Mesothelial cell of epicardium (in vitro differentiated cells): Measurements from ENCODE around the gene JPH3. TPM values are rescaled to one million over a fixed set of nuclear protein-coding genes. Genes with fewer than 3 reads are reported as not detected.

Source experiments
- DNase-seq, 2 experiments: peaks; one replicate each; pipeline ENCODE4 v3.0.0; 2021; ENCODE audit warnings: low spot score in 2 of 2; ENCODE audit not compliant: unreplicated experiment in 2 of 2
- H3K27ac Mint-ChIP-seq: 2 replicates; pipeline ENCODE4 v1.8.0; 2021; ENCODE audit warnings: mixed read lengths
- H3K27me3 Mint-ChIP-seq: 2 replicates; pipeline ENCODE4 v1.8.0; 2021; ENCODE audit warnings: low read depth, mixed read lengths
- H3K36me3 Mint-ChIP-seq: 2 replicates; pipeline ENCODE4 v1.8.0; 2021; ENCODE audit warnings: mixed read lengths
- H3K4me1 Mint-ChIP-seq: 2 replicates; pipeline ENCODE4 v1.8.0; 2021; ENCODE audit warnings: mixed read lengths
- H3K4me3 Mint-ChIP-seq: 2 replicates; pipeline ENCODE4 v1.8.0; 2021; ENCODE audit warnings: mild to moderate bottlenecking, moderate library complexity, mixed read lengths
- H3K9me3 Mint-ChIP-seq: 2 replicates; pipeline ENCODE4 v1.8.0; 2021; ENCODE audit warnings: mixed read lengths
- CTCF ChIP-seq: fragments of 200-600 bp; sonication (generic); IDR thresholded peaks from one replicate; pipeline ENCODE4 v1.5.0; 2021; ENCODE audit warnings: antibody characterized with exemption; ENCODE audit not compliant: unreplicated experiment
- total RNA-seq: library from RNA; stranded (reverse); gene quantifications from 3 replicates; pipeline ENCODE4 v1.2.1, GENCODE V29; 2021

The JPH3 gene
- total RNA-seq, 1 donor from 2014 or later: 16.8 TPM

- no peak overlapping the region for H3K4me3 Mint-ChIP-seq
- no peak for DNase-seq
- H3K27me3 Mint-ChIP-seq: no peaks in the 10 kb centered on the region
- no peaks in the 10 kb centered on the region for H3K36me3 Mint-ChIP-seq
- no peaks in the 10 kb centered on the region for H3K4me1 Mint-ChIP-seq
- TF ChIP-seq CTCF: no peak
- no peaks in the 10 kb centered on the region for H3K9me3 Mint-ChIP-seq
- no peak overlapping the region for H3K27ac Mint-ChIP-seq
Measured at GRCh38 chr16:87563022-87563421, 39.3 kb upstream of the JPH3 start.

- Mint-ChIP-seq H3K36me3 (no peaks in the 10 kb centered on the region), H3K27me3 (no peaks in the 10 kb centered on the region), H3K9me3 (no peaks in the 10 kb centered on the region), H3K27ac (no peak overlapping the region), H3K4me3 (no peak overlapping the region), H3K4me1 (no peaks in the 10 kb centered on the region)
- no peak for TF ChIP-seq CTCF
- no peak for DNase-seq
Measured at GRCh38 chr16:87563714-87564523, 38.4 kb upstream of the JPH3 start.

- H3K4me3 Mint-ChIP-seq: no peak overlapping the region
- H3K9me3 Mint-ChIP-seq: no peaks in the 10 kb centered on the region
- no peaks in the 10 kb centered on the region for H3K4me1 Mint-ChIP-seq
- H3K27ac Mint-ChIP-seq: no peak overlapping the region
- no peaks in the 10 kb centered on the region for H3K36me3 Mint-ChIP-seq
- no peak for DNase-seq
- TF ChIP-seq CTCF: no peak
- H3K27me3 Mint-ChIP-seq: no peaks in the 10 kb centered on the region
Measured at GRCh38 chr16:87564524-87564778, 37.9 kb upstream of the JPH3 start.

GRCh38 chr16:87569601-87570571, 32.4 kb upstream of the JPH3 start:
- Mint-ChIP-seq H3K9me3 (no peaks in the 10 kb centered on the region), H3K27me3 (peaks cover 2% of the 10 kb centered on the region), H3K27ac (no peak overlapping the region), H3K4me1 (peaks cover 14% of the 10 kb centered on the region), H3K36me3 (no peaks in the 10 kb centered on the region), H3K4me3 (no peak overlapping the region)
- TF ChIP-seq CTCF: no peak
- DNase-seq: no peak

GRCh38 chr16:87570572-87570937, 31.8 kb upstream of the JPH3 start:
- H3K4me3 Mint-ChIP-seq: no peak overlapping the region

More at GRCh38 chr16:87570572-87570937, 31.8 kb upstream of the JPH3 start:
- peaks cover 2% of the 10 kb centered on the region for H3K27me3 Mint-ChIP-seq
- DNase-seq: no peak
- TF ChIP-seq CTCF: no peak
- H3K27ac Mint-ChIP-seq: no peak overlapping the region
- H3K36me3 Mint-ChIP-seq: no peaks in the 10 kb centered on the region
- H3K4me1 Mint-ChIP-seq: peaks cover 17% of the 10 kb centered on the region
- no peaks in the 10 kb centered on the region for H3K9me3 Mint-ChIP-seq
